Uterus (tissue), 2 donors: ENCODE measurements around the gene GPR62.

ENCODE experiments used
- CTCF ChIP-seq, 4 experiments: fragments of 200-600 bp in 2 of 4; fragments of 450-650 bp in 2 of 4; sonication (generic) in 2 of 4; IDR thresholded peaks; one replicate each; pipeline ENCODE4 v1.5.1; 2016 to 2019; ENCODE audit warnings: antibody characterized with exemption in 4 of 4, mild to moderate bottlenecking in 2 of 4, moderate library complexity in 1 of 4
- POLR2A ChIP-seq, 2 donors: fragments of 450-650 bp; IDR thresholded peaks; one replicate each; pipeline ENCODE4 v1.6.1; 2016; ENCODE audit warnings: antibody characterized with exemption in 2 of 2, mild to moderate bottlenecking in 1 of 2, moderate library complexity in 1 of 2

- no peak for TF ChIP-seq CTCF (IDR thresholded peaks at IDR 0.05)
- no peak for TF ChIP-seq POLR2A (IDR thresholded peaks at IDR 0.05)
These were observed 22.5 kb upstream of the GPR62 start for GRCh38 chr3:51932471-51933370.
